MM.1S (cell line): ENCODE measurements around the gene NDUFAF8.

Source experiments
- DNase-seq: peaks from one replicate; pipeline ENCODE4 v3.0.0-alpha.2; 2015
- H2AFZ ChIP-seq: fragments of 300-600 bp; sonication (generic); 2 replicates; pipeline ENCODE4 v1.6.0; 2016; ENCODE audit warnings: antibody characterized with exemption, low read length
- H3F3A ChIP-seq: fragments of 300-600 bp; sonication (generic); 2 replicates; pipeline ENCODE4 v1.6.1; 2016; ENCODE audit warnings: mild to moderate bottlenecking, antibody characterized with exemption, low read length, moderate library complexity, mixed read lengths; ENCODE audit not compliant: insufficient read depth
- H3K27ac ChIP-seq: fragments of 300-600 bp; sonication (generic); 2 replicates; pipeline ENCODE4 v1.5.1; 2016; ENCODE audit warnings: mild to moderate bottlenecking, low read length
- H3K27me3 ChIP-seq: fragments of 300-600 bp; sonication (generic); replicated peaks from 2 replicates; pipeline ENCODE4 v1.6.0; 2016; ENCODE audit warnings: low read length; ENCODE audit not compliant: insufficient read depth
- H3K36me3 ChIP-seq: fragments of 300-600 bp; sonication (generic); replicated peaks from 2 replicates; pipeline ENCODE4 v1.6.1; 2016; ENCODE audit warnings: mild to moderate bottlenecking, low read length, mixed read lengths; ENCODE audit not compliant: insufficient read depth
- H3K4me1 ChIP-seq: fragments of 300-600 bp; sonication (generic); 2 replicates; pipeline ENCODE4 v1.6.1; 2016; ENCODE audit warnings: low read length, mixed read lengths
- H3K4me2 ChIP-seq: fragments of 300-600 bp; sonication (generic); 2 replicates; pipeline ENCODE4 v1.6.0; 2016; ENCODE audit warnings: low read depth, low read length
- H3K4me3 ChIP-seq: fragments of 300-600 bp; sonication (generic); 2 replicates; pipeline ENCODE4 v1.5.1; 2016; ENCODE audit warnings: low read length, mixed read lengths
- H3K79me2 ChIP-seq: fragments of 300-600 bp; sonication (generic); 2 replicates; pipeline ENCODE4 v1.6.1; 2016; ENCODE audit warnings: mixed run types, low read length, mixed read lengths
- H3K9ac ChIP-seq: fragments of 300-600 bp; sonication (generic); 2 replicates; pipeline ENCODE4 v1.6.1; 2016; ENCODE audit warnings: low read length, mixed read lengths
- H3K9me2 ChIP-seq: fragments of 300-600 bp; sonication (generic); replicated peaks from 2 replicates; pipeline ENCODE4 v1.6.1; 2016; ENCODE audit warnings: mild to moderate bottlenecking, low read length, mixed read lengths; ENCODE audit not compliant: insufficient read depth
- H3K9me3 ChIP-seq: fragments of 300-600 bp; sonication (generic); replicated peaks from 2 replicates; pipeline ENCODE4 v1.6.1; 2016; ENCODE audit warnings: mild to moderate bottlenecking, low read length, mixed read lengths; ENCODE audit not compliant: insufficient read depth
- H4K20me1 ChIP-seq: fragments of 300-600 bp; sonication (generic); 2 replicates; pipeline ENCODE4 v1.6.1; 2016; ENCODE audit warnings: mild to moderate bottlenecking, low read length, moderate library complexity, mixed read lengths; ENCODE audit not compliant: insufficient read depth
- EZH2 ChIP-seq: fragments of 300-600 bp; sonication (generic); optimal IDR thresholded peaks from 2 replicates; pipeline ENCODE3; 2017; ENCODE audit warnings: low read depth, mild to moderate bottlenecking, antibody characterized with exemption, low read length, mixed read lengths
- EZH2phosphoT487 ChIP-seq: fragments of 300-600 bp; sonication (generic); IDR thresholded peaks from 2 replicates; pipeline ENCODE4 v1.6.1; 2018; ENCODE audit warnings: antibody characterized with exemption, low read length
- TF ChIP-seq, protein P1 (sequence below): fragments of 300-600 bp; sonication (generic); IDR thresholded peaks from 2 replicates; pipeline ENCODE4 v1.5.1; 2016; ENCODE audit warnings: antibody characterized with exemption, low read length, mixed read lengths

NDUFAF8 gene

DNA sequence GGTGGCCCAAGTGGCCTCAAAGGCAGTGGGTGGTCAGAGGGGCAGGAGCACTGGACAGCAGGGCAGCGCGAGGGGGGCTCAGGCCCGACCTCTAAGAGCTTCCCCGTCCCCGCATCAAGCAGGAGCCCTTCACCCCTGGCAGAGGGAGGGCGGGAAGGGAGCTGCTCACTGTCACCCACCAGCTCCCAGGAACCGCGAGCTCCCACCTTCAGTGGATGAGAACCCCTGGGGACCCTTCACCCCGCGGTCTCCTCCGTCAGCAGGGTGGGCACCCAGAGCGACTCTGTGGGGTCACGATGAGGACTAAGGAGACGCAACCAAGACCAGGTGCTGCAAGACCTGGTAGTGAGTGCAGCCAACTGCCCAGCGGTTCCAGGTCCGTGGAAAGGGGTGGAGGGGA is 30.0 kb upstream of the NDUFAF8 start:
- H3F3A ChIP-seq = no peaks in the 10 kb centered on the region
- H3K27ac ChIP-seq = no peak overlapping the region
- no peak overlapping the region for H3K4me3 ChIP-seq
- no peak overlapping the region for H2AFZ ChIP-seq
- DNase-seq = no peak
- no peaks in the 10 kb centered on the region for H3K36me3 ChIP-seq
- H4K20me1 ChIP-seq = no peaks in the 10 kb centered on the region
- TF ChIP-seq, protein P1, sequence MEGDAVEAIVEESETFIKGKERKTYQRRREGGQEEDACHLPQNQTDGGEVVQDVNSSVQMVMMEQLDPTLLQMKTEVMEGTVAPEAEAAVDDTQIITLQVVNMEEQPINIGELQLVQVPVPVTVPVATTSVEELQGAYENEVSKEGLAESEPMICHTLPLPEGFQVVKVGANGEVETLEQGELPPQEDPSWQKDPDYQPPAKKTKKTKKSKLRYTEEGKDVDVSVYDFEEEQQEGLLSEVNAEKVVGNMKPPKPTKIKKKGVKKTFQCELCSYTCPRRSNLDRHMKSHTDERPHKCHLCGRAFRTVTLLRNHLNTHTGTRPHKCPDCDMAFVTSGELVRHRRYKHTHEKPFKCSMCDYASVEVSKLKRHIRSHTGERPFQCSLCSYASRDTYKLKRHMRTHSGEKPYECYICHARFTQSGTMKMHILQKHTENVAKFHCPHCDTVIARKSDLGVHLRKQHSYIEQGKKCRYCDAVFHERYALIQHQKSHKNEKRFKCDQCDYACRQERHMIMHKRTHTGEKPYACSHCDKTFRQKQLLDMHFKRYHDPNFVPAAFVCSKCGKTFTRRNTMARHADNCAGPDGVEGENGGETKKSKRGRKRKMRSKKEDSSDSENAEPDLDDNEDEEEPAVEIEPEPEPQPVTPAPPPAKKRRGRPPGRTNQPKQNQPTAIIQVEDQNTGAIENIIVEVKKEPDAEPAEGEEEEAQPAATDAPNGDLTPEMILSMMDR = no peak
- no peak for TF ChIP-seq EZH2
- TF ChIP-seq EZH2phosphoT487 = no peak
- H3K79me2 ChIP-seq = no peaks in the 10 kb centered on the region
- H3K4me2 ChIP-seq = no peak overlapping the region
- H3K9me2 ChIP-seq = no peaks in the 10 kb centered on the region
- no peaks in the 10 kb centered on the region for H3K4me1 ChIP-seq
- no peak overlapping the region for H3K9ac ChIP-seq
- H3K27me3 ChIP-seq = no peaks in the 10 kb centered on the region
- no peaks in the 10 kb centered on the region for H3K9me3 ChIP-seq

- TF ChIP-seq, protein P1 = no peak
- no peak for TF ChIP-seq EZH2
- no peak for TF ChIP-seq EZH2phosphoT487
- Histone ChIP-seq H3K79me2 (no peaks in the 10 kb centered on the region), H3K4me1 (no peaks in the 10 kb centered on the region), H3K36me3 (no peaks in the 10 kb centered on the region), H3F3A (no peaks in the 10 kb centered on the region), H3K27me3 (no peaks in the 10 kb centered on the region), H3K27ac (no peak overlapping the region), H3K9ac (no peak overlapping the region), H2AFZ (no peak overlapping the region), H4K20me1 (no peaks in the 10 kb centered on the region), H3K9me3 (no peaks in the 10 kb centered on the region), H3K4me3 (no peak overlapping the region), H3K4me2 (no peak overlapping the region), H3K9me2 (no peaks in the 10 kb centered on the region)
- DNase-seq = no peak
Observed at GRCh38 chr17:81210466-81210865, 28.7 kb upstream of the NDUFAF8 start.

DNA sequence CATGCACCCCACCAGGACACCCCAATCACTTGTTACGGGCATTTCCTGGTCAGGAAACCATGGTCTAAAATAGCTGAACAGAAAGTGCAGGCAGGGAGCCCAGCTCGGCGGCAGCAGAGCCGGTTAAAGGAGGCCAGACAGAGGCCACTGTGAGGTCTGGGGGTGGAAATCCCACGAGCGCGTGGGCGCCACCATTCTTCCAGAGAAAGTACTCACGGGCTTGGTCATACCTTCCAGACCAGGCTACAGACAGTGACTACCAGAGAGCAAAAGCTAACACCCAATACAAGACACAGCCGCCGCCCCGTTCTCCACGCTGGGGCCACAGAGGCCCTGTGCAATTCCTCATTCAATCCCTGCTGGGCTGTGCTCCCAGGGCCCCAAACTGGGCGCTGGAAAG is 28.2 kb upstream of the NDUFAF8 start:
- Histone ChIP-seq H3K27me3 (no peaks in the 10 kb centered on the region), H3K79me2 (no peaks in the 10 kb centered on the region), H3K36me3 (no peaks in the 10 kb centered on the region), H3K9ac (no peak overlapping the region), H4K20me1 (no peaks in the 10 kb centered on the region), H2AFZ (no peak overlapping the region), H3K4me1 (no peaks in the 10 kb centered on the region), H3F3A (no peaks in the 10 kb centered on the region), H3K9me3 (no peaks in the 10 kb centered on the region), H3K4me2 (no peak overlapping the region), H3K4me3 (no peak overlapping the region), H3K27ac (no peak overlapping the region), H3K9me2 (no peaks in the 10 kb centered on the region)
- no peak for TF ChIP-seq EZH2phosphoT487
- TF ChIP-seq EZH2 = no peak
- TF ChIP-seq, protein P1 = no peak
- DNase-seq = no peak
